Measurements from ENCODE around the gene DENND1B.

GRCh38 chr1:197463142-197463541 is 312.1 kb downstream of the DENND1B start:
- TF ChIP-seq CTCF (IDR thresholded peaks at IDR 0.05; ENCODE audit: poor library complexity, severe bottlenecking) (no peak), EZH2 (IDR thresholded peaks at IDR 0.05; ENCODE audit: borderline replicate concordance, insufficient read depth, low read length, poor library complexity, severe bottlenecking) (no peak), TAF1 (IDR thresholded peaks at IDR 0.05; ENCODE audit: low read depth) (no peak), POLR2AphosphoS5 (IDR thresholded peaks at IDR 0.05) (no peak)

All from neural cell (in vitro differentiated cells).